ENCODE measurements around the gene TMEM42. TPM values are rescaled to one million over a fixed set of nuclear protein-coding genes. Genes with fewer than 3 reads are reported as not detected.

Gene TMEM42
- total and polyA plus RNA-seq, 2 of the 8 experiments (the other 6 are each of a cell fraction or from before 2014, with no cell fraction given): 11.2 to 41.4 TPM

- TF ChIP-seq BACH1 (IDR thresholded peaks at IDR 0.05; ENCODE audit: low read length): no peak
Measured at GRCh38 chr3:44832032-44832431, 29.7 kb upstream of the TMEM42 start (continued).

All from H1 (cell line).